GM12891 (cell line): Measurements from ENCODE around the gene PDE10A.

Source experiments
- PAX5 ChIP-seq: IDR thresholded peaks from 2 replicates; pipeline ENCODE4 v1.6.1; 2011; ENCODE audit warnings: low read length, moderate library complexity, mild to moderate bottlenecking; ENCODE audit not compliant: insufficient read depth, severe bottlenecking
- POLR2A ChIP-seq: IDR thresholded peaks from 2 replicates; pipeline ENCODE4 v1.6.1; 2011; ENCODE audit warnings: low read depth, low read length, control low read depth
- POLR2AphosphoS5 ChIP-seq: IDR thresholded peaks from 2 replicates; pipeline ENCODE4 v1.6.1; 2011; ENCODE audit warnings: low read depth, low read length, control low read depth
- POU2F2 ChIP-seq: IDR thresholded peaks from 2 replicates; pipeline ENCODE4 v1.6.1; 2011; ENCODE audit warnings: low read depth, mild to moderate bottlenecking, control low read depth, low read length, moderate library complexity
- SPI1 ChIP-seq: IDR thresholded peaks from 2 replicates; pipeline ENCODE4 v1.6.1; 2011; ENCODE audit warnings: low read depth, low read length, control low read depth
- TAF1 ChIP-seq: IDR thresholded peaks from 2 replicates; pipeline ENCODE4 v1.6.1; 2011; ENCODE audit warnings: low read depth, low read length, control low read depth

DNA sequence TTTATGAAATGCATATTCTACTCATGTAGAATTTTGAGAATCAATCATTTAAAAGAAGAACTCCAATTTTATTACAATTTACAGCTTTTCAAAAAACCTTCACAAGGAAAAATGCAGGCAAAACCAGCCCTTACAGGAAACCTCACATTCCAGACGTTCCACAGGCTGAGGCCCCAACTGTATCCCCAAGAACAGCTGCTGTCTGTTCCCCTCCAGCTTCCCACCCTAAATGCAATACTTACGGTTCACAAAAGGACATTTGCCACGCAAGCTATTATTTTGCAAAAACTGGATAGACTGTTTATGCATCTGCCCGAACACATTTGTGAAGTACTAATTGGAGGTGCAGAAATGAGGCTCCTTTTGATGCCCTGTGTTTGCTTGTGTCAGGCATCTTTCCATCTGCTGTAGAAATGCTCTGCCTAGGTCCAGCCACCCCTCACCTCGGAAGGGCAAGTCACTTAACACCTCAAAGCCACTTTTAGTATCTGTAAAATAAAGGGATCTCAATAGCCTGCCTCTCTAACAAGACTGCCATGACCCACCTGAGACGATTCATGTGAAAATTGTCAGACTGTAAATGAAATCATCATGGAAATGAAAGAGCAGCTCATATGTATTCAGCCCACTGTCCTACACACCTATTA is 26.5 kb downstream of the PDE10A start:
- TF ChIP-seq POLR2AphosphoS5 (no peak), POLR2A (no peak), SPI1 (no peak), TAF1 (no peak), POU2F2 (no peak), PAX5 (no peak)
